GM19043 (cell line): ENCODE data around the gene COMMD2.

Experiments
- ATAC-seq: cut with Tn5 transposase; IDR thresholded peaks from one replicate; pipeline ENCODE4 v1.9.1; 2021; ENCODE audit warnings: low read depth; ENCODE audit not compliant: unreplicated experiment

COMMD2 gene

DNA sequence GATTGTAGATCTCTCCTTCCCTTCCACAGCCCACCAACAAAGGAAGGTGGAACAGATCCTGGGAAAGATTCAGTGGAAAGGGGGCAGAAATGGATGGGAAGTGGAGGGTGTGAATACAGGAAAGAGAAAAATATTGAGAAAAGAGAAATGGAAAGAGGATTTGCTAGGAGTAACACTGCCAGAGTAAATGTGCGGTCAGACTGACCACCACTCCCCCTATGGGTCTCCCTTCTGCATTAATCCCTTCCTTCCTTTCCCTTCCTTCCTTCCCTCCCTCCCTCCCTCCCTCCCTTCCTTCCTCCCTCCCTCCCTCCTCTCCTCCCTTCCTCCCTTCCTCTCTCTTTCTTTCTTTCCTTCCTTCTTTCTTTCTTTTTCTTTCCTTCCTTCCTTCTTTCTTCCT lies 12.0 kb upstream of the COMMD2 start:
- no peak for ATAC-seq

DNA sequence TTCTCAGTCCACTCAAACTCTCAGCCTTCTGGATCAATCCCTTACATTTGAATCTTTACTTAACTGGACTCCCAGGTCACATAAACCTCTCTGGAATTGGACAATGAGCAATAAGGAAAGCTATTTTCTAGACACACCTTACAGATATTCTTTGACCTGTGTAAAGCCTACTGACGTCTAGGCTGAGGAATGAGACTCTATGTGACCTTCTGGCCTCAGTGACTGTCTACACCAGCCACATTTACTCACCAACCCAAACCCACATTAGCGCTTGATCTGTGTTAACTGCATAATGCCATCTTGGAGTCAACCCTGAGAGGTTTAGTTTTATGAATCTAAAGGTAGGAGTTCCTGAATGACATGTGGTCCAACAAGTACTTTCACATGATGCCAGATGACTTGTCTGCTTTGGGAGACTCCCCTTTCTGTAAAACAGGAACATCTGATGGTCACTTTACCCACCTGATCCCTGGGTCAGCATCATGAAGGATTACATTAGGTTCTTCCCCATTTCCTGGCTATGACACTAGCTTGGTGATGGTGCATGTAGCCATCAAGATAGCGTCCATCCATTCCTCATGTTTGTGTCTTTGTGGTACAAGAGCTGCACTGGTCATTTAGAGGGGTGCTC lies 11.4 kb upstream of the COMMD2 start:
- ATAC-seq, result no peak

DNA sequence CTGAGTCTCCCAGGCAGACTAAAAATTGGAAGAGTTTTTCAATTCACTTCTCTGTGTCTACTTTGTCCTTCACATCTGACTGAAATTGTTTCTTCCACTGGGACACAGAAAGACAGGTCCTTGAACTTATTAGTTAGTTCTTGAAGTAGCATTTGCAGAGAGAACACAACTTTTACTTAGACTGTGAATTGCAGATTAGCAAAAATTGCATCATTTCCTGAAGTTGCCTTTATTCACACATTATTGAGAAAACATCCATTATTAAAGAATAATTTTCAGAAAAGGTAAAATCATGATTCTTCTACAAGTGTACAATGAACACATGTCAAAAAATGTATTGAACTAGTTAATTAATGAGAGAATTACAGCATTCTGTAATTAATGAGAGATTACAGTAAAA lies 1.4 kb upstream of the COMMD2 start:
- ATAC-seq, result no peak

DNA sequence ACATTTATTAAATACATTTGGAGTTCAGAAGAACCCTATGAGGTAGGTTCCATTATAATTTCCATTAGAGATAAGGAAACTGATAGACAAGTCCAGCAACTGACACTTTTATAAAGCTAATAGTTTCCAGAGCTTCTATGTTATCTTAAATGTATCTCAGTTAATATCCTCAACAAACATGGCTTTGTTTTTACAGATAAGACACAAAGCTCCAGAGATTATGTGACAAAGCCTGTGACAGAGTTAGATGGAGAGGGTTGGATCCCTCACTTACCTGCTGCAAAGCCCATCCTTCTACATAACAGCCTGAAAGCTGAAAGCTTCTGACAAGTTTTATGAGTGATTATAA lies 473 bp upstream of the COMMD2 start:
- peak; percentile 1 for ATAC-seq

DNA sequence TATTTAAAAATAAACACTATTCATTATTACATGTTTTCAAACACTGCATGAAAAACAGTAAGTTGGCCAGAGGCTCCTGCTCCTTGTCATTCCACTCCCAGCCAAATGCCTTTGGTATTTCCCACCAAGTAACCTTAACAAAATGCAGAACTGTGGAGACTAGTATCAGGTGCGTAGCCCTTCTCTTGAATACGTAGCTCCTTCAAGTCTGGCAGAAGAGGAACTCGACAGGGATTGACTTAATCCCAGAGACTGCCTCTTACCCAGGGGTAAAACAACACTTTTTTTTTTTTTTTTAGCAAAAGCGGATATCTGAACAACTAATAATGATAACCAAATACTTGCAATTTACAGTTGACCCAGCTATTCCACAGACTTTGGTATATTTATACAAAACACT lies 738 bp downstream of the COMMD2 start:
- ATAC-seq, result no peak

DNA sequence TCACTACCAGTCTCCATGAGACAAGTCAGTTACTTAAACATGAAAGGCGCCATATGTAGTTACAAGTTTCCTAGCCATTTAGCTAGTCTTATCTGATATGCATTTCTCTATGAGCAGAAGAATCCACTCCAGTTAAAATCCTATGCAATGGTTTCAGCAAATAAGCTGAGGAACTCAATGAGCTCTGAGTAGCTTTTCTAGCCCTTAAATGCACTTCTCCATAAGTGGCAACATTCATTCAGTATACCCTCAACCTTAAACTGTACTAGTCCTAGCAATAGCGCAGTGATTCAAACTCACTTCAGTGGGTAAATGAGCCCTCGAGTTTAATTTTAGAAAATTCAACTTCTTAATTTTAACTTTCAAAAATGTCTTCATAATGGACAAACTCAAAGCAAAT lies 7.7 kb downstream of the COMMD2 start:
- no peak for ATAC-seq

DNA sequence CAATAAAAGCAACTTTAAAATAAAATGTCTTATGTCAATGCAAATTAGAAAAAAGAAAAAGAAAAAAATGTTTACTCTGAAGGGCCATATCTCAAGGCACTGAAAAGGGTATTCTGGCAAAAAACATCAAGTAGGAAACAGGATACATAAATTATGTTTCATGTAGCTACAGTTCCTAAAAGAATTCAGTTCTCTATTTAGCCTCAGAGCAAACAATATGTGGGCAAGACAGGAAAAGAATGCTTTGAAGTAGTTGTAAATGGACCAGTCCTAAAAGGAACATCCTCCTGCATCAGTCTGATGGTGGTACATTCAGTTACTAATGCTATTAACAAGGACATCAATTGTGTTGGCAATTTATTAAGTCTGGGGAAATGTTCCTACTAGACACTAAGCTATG lies 8.1 kb downstream of the COMMD2 start:
- no peak for ATAC-seq

DNA sequence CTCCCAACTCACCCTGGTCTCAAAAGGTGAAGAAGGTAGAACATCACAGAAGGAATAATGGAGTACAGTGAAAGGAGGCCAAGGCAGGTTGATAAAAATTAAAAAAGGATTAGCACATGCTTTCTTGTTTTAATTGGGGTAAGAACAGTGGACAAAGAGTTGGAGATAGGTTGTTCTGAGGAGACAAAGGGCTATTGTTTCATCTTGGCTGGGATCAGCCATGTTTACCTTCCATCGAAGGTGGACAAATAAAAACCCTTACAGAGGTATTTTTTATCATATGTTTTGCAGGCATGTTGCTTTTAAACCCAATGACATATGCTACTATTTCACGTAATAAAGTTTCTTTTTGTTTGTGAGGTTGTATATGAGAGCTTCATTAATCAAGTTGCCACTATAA lies 12.9 kb downstream of the COMMD2 start:
- ATAC-seq, result no peak

DNA sequence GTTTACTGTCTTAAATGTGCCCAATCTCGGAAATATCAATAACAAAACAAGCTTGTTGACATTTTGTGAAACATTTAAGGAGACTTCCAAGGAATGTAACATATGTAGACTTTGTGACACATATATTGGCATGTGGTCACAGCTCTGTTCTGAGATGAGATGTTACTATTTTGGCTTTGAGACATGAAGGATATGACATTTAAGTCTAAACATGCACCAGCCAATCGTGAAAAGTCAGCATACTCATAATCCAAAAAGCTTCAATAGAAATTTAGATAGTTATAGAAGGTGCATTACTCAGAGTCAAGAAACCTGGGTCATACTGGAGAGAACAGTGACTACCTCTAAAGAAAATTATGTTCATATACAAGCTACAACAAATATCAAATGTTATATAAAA lies 13.4 kb downstream of the COMMD2 start:
- no peak for ATAC-seq

DNA sequence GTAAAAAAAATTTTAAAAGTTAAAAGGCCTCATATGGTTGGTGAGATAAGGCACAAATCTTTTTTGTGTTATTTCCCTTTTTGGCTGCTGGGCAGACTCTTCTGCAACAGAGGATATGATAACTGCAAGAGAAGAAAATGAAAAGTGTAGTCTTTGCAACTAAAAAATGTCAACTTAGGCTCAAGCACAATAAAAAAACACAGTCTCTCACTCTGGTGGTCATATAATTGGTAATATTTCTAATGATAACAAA lies 15.4 kb downstream of the COMMD2 start:
- no peak for ATAC-seq

DNA sequence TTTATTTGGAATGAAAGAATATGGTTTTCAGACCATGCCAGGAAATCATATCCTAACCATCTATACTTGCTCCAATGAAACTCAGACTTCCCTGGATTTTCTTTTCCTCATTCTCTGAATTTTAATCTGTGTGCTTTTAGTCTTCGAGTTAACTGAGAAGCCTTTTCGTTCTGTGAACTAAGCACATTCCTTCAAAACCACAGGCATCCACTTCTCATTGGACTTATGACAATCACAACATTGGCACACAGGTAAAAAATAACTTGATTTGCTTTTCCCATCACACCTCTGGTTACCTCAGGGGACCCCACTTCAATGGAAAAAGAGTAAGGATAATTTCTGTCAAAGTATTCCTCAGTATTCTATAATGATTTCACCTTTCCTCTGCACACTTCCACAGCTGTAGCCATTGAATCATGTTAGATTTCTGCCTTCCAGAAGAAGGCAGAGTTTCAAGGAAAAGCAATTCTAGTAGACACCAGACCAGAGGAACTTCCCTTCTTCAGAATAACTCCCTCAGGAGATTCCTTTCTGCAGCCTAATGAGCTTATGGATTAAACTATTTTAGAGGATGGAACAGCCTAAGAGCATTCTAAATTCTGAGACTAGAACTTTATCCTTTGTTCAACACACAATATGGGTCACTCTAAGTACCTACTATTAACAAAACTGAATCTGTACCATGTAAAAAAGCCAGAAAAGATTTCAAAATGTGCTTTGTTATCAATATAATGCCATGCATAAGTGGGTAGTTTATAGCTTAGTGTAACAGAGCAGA lies 15.9 kb downstream of the COMMD2 start:
- ATAC-seq, result no peak

DNA sequence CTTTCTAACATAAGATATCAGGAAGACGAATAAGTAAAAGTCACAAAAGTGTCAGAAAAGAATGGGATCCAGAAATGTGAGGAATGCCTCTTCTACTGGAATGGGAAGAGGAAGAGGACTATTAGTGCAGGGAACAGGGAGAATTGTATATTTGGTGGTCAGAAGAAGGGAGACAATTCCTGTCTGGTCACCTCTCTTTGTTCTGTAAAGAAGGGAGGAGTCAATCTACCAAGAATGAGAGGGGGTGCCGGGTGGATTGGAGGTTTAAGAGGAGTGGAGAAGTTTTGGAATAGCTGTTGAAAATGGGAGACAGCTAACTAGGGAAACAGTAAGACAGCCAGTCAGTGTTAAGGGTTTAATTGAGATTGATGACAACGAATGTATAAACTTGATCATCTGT lies 20.1 kb downstream of the COMMD2 start:
- no peak for ATAC-seq

DNA sequence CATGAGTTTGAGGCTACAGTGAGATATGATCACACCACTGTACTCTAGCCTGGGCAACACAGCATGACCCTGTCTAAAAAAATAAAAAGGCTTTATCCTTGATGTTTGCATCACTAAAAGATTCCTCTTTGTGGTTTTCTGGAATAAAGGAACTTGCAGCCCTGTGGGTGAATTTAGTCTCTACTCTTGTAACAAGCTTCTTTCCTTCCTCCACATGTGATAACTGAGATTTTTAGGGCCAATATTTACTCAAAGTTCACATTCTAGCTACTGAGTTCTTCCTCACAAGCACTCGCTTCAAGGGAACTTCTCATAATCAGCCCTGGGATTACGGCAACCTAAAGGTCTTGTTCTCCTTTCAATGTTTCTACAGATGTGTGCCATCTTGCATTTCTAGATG lies 24.6 kb downstream of the COMMD2 start:
- ATAC-seq, result no peak

DNA sequence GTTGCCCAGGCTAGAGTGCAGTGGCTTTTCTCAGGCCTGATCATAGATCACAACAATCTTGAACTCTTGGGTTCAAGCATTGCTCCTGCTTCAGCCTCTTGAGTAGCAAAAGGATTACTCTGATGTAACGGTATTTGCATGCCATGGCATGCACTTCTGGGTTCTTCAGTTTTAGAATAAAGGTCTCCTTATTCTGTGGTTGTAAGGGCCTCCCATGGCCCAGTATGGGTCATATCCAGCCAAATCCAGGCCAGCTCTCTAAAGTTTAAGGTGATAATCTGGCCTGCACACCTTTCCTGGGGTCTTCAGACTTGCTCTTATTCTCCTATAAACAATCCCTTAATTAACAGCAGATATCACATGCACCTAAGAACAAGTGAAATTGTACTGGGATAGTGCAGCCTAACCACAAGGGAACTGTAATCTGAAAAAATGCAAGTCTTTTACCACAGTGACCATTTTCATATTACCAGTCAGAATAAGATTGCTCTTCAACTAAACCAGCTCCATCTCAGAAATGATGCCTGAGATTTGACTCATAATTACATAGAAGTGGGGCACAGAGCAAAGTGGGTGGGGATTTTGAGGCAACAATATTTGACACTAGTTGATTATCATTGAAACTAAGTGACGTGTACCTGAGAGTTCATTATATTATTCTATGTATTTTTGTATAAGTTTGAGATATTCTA lies 25.4 kb downstream of the COMMD2 start:
- peak; percentile 57 for ATAC-seq

DNA sequence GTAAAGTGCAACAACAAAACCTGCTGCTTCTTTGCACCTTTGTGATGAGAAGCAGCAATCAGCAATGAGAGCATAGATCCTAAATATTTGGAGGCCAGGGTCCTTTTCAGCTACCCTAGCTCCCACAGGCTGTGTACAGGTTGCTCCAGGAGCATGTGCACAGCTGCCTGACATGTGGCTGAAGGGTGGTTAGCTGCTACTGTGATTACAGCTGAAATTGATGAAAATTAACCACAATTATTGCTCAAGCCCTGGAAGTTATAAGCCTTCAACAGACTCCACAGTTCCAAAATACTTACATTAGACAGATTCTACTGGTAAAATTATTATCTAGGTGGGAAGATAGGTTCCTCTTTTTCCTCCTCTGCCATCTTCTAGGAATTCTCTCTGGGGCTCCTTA lies 28.5 kb downstream of the COMMD2 start:
- ATAC-seq, result no peak

DNA sequence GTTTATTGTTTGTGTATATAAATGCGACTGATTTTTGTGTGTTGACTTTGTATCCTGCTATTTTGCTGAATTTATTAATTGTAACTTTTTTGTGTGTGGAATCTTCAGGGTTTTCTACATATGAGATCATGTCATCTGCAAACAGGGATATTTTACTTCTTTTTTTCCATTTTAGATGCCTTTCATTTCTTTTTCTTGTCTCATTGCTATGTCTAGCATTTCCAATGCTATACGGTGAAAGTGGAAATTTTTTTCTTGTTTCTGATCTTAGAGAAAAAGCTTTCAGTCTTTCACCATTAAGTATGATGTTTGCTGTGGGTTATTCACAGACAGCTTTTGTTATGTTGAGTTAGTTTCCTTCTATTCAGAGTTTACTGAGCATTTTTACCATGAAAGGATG lies 31.4 kb downstream of the COMMD2 start:
- no peak for ATAC-seq

DNA sequence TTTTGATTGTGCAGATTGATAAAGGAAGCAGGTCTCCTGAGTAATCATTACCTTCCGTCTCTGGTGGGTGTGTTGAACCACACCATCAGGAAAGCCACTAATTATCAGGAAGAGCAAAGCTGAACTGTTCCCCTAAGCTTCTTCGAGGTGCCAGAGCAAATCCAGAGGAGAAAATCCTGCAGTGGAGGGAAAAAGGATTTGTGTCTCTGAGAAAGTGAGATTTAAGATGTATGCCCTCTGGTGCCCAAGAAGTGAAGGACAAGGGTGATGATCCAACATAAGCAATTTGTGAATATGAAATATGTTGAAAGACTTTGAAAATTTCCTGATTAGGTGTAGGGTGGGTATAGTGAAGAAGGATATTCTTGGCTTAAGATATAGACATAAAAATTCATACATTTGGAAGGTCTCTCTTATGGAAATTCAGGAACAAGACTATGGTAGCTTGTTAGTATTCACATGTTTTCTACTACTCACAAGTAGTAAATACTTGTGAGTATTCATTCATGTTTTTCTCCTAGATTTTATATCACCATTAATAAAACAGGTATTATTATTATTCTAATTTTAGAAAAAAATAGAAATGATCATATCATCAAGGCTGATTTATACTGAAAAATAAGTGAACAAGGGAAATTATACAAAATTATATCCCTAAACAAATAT lies 34.8 kb downstream of the COMMD2 start:
- no peak for ATAC-seq

DNA sequence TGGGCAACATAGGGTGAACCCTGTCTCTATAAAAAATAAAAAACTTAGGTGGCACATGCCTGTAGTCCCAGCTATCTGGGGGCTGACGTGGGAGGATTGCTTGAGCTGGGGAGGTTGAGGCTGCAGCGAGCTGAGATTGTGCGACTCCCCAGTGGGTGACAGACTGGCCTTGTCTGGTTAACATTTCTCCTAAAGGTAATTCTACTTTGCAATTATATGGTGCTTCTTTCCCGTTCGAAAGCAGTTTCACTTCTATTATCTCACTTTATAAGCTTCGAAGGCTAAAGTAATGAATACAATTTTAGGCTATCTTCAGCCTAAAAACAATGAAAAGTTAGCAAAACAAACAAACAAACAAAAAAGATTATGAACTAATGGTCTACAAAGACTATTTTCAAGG lies 35.3 kb downstream of the COMMD2 start:
- no peak for ATAC-seq

DNA sequence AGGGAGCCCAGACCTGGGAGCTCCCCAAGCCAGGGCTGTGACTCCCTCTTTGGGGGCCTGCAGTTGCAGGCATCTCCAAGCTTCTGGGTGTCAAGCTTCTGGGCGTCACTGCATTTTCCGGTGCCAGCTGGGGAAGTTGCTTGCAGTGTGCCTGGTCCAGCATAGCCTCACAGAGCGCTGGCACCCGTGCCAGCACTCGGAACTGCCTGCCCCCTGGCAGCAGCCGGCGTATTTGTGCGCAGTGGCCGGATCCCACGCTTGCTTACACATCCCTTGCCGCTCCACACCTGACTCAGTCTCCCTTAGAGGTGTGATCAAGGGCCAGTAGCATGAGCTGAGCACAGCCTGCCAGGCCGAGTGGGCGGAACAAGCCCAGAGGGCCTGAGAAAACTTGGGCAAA lies 37.0 kb downstream of the COMMD2 start:
- ATAC-seq, result no peak

DNA sequence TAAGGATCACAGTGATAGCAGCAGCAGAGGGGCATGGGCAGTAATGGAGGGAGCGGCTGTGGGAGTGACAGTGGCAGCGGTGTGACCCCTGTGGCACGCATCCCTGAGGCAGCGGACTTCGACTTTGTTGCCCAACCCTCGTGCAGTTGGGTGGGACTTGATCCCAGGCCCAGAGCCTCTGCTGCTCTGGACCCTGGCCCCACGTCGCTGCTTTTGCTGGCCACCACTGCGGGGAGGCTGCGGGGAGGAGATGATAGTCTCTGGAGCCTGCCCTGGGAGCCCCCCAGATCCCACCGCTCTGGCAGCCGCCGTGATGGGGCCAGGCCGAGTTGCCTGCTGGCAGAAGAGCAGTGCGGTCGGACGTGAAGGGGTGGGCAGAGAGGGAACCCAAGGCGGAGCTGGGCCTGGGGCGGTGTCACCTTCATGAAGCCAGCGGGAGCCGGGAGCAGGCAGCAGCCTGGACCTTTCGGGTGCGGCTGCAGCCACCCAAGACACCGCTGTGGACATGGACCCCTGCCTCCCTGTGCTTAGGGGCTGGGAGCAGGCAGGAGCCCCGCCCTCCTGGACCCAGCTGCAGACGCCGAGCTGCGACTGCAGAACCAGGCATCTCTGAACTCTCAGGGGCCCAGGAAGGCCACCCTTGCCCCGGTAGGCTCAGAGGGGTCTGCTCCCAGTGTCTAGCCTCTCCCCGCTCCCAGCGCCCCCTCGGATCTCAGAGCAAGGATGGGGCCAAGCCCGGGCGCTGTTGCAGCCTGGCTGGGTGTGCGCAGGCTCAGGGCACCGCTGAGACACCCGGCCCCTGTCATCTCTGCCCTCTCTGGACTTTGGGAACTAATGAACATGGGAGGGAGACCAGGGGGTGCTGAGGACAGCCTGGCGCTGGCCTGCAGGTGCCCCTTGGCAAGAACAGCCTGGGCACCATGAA lies 38.3 kb downstream of the COMMD2 start:
- ATAC-seq, result no peak

DNA sequence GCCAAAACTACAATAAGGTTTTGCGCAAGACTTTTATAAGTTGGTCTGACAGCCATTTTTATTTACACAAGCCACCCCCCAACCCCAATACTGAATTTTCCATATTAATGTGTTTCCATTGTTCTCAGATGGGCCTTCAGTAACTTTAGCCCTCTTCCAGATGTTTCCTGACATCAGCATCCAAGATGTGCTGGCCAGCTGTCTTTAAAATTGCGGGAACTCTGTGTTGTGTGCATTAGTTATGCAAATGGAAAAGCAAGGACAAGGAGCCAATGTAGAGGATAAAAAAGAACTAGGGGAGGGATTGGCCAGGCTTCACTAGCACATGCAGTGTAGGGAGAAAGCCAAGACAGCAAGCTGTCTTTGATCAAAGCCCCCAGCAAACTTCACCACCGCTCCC lies 45.4 kb downstream of the COMMD2 start:
- ATAC-seq, result no peak
